Activated CD4-positive, alpha-beta T cell treated with anti-CD3 and anti-CD28 coated beads, Interleukin-2, amount 50 U/mL, for 4 hours (primary cell): ENCODE results near the gene CLIP3.
"Not testable (repeated sequence)": the region's sequence is repeated elsewhere in the genome, so short reads cannot be mapped to it uniquely, and the experiment has no call there.

Experiments
- DNase-seq, 2 experiments: peaks; one replicate each; pipeline ENCODE4 v3.0.0-alpha.2; 2020

The CLIP3 gene

GRCh38 chr19:36006955-36007354 is 25.7 kb downstream of the CLIP3 start:
- no peak for DNase-seq

- no peak for DNase-seq
These were observed 29.4 kb downstream of the CLIP3 start for GRCh38 chr19:36003284-36003683.

DNA sequence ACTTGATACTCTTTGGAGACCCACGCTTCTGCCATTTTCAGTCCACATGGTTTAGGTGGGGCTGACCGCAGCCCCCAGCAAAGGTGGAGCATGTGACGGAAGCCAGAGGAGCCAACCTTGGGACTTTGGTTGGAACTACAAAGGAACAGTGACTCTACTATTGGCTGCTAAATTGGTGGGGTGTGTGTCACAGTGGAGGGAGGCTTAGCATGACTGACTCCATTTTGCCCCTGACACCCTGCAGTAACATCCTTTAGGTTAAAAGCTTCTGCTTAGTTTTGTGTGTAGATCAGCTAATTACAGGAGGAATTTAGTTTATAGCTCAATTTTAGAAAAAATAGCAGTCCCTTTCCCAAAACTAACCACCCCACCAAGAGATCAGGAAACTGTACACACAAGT is 31.1 kb downstream of the CLIP3 start:
- no peak for DNase-seq

- DNase-seq, result no peak
These were observed 35.9 kb downstream of the CLIP3 start for GRCh38 chr19:35996777-35997176.

- DNase-seq, result peak; percentile 89 to 91
These were observed 37.4 kb downstream of the CLIP3 start, which contains the start of gene SDHAF1 for GRCh38 chr19:35995048-35995993. Gene SDHAF1 (plus strand): TSS chr19:35995188. CDS start chr19:35995275, 87 bp downstream.

- DNase-seq, result no peak
These were observed 38.6 kb downstream of the CLIP3 start for GRCh38 chr19:35993923-35994598.

- DNase-seq, result no peak
These were observed 39.5 kb downstream of the CLIP3 start for GRCh38 chr19:35992907-35993765.

- no peak for DNase-seq
These were observed 40.8 kb downstream of the CLIP3 start for GRCh38 chr19:35991731-35992450.

DNA sequence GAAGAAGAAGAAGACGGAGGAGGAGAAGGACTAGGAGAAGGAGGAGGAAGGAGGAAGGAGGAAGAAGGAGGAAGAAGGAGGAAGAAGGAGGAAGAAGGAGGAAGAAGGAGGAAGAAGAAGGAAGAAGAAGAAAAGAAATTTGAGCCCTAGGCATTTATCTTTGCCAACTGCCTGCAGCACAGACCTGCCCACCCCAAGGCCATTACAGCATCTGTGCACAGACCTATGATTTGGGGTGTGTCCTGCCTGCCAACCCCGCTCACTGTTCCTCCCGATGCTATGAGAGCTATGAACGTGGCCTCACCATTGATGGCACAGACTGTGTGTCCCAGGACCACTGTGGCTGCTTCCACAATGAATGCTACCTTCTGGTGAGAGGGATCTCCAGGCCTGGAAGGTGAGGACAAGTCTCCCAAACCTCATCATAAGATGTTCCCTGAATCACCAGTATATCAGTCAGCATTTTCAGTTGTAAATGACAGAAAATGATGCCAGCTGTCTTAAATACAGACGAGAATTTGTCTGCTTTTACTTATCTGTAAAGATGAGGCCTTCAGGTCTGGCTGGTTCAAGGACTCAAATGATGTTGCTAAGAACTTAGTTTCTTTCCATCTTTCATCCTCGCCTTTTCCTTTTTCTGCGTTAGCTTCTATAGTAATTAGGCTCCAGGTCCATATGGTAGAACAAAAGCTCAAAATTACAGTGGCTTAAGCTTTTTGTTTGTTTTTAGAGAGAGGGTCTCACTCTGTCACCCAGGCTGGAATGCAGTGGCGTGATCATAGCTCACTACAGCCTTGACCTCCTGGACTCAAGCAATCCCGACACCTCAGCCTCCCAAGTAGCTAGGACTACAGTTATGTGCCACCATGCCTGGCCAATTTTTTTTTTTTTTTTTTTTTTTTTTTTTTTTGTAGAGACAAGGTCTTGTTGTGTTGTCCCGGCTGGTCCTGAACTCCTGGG is 41.6 kb downstream of the CLIP3 start:
- no peak for DNase-seq

DNA sequence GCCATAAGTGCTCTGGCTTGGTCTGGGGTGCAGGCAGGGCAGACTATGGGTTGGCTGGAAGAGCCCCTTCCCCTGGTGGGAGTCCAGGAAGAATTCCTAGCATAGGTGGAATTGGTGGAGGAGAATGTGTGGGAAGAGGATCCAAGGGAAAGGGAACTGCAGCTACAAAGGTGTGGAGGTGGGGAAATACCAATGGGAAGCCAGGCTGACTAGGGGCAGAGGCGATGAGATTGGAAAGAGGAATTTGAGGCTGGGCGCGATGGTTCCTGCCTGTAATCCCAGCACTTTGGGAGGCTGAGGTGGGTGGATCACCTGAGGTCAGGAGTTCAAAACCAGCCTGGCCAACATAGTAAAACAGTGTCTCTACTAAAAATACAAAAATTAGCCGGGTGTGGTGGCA is 42.5 kb downstream of the CLIP3 start:
- no peak for DNase-seq

DNA sequence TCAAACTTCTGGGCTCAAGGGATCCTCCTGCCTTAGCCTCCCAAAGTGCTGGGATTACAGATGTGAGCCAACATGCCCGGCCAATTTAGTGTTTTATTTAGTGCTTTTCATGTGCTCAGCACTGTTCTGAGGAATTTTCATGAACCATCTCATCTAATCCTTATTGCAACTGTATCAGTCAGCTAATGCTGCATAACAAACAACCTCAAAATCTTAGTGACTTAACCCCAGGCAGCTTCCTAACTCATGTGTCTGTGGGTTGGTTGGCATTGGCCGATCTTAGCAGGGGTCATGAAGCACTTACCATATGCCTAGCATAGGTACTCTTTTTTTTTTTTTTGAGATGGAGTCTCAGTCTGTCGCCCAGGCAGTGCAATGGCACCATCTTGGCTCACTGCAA is 43.8 kb downstream of the CLIP3 start:
- no peak for DNase-seq

DNA sequence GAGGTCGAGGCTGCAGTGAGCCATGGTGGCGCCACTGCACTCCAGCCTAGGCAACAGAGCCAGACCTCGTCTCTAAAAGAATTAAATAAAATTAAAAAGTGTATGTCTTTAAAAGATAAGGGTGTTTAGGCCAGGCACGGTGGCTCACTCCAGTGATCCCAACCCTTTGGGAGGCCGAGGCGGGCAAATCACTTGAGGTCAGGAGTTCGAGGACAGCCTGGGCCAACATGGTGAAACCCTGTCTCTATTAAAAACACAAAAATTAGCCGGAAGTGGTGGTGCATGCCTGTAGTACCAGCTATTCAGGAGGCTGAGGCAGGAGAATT is 45.1 kb downstream of the CLIP3 start:
- no peak for DNase-seq

DNA sequence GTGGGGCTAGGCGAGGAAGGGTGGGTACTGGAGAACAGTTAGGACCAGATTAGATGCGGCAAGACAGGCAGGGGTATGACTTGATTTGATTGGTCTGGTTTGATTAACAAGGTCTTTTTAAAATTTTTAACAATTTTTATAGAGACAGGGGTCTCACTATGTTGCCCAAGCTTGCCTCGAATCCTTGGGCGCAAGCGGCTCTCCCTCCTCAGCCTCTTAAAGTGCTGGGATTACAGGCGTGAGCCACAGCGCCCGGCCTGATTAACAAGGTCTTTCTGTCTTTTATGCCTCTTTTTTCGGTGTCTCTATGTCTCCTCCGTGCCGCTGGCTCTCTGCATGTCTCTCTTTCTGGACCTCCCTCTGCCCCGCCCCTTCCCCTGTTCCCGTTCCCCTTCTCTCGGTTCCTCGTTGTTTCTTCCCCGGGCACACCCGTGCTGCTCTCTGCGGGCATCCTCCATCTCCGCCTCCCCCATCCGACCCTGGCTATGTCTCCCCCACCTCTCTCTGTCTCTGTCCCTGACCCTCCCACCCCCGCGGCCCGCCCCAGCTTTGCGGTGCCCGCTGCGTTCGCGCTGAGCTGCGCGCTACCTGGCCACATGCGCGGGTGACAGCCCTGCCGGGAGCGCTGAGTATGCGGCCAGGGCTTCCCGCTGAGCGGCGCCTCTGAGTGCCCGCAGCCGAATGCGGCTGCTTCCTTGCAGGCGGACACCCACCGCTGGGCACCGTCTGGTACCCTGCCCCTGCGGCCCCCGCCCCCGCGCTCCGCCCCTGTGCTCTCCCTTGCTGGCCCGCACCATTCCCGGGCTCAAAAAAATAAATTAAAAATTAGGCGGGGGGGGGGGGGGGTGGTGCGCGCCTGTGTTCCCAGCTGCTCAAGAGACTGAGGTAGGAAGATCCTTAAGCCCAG is 45.8 kb downstream of the CLIP3 start:
- DNase-seq, result peak in 1 of 2 experiments; percentile 12

DNA sequence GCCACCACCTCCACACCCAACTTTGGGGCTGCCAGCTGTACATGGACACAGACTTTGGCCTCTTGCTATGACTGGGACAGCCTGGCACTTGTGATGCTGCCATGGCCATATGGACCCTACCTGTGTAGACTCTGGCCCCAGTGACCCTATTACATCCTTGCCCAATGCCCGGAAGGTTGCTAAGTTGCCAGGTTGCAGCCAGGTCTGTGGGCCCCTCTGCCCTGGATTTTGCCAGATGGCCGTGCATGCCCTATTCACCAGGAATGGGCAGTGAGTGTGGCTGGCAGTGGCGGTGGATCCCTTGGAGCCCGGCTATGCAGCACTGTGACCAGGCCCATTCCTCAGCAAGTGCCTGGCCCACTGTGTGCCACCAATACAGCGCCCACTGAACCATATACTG is 46.6 kb downstream of the CLIP3 start:
- no peak for DNase-seq

GRCh38 chr19:35983177-35983576 is 49.5 kb downstream of the CLIP3 start:
- no peak for DNase-seq

- DNase-seq, result not testable (repeated sequence)
These were observed 51.7 kb downstream of the CLIP3 start for GRCh38 chr19:35980997-35981396.

DNA sequence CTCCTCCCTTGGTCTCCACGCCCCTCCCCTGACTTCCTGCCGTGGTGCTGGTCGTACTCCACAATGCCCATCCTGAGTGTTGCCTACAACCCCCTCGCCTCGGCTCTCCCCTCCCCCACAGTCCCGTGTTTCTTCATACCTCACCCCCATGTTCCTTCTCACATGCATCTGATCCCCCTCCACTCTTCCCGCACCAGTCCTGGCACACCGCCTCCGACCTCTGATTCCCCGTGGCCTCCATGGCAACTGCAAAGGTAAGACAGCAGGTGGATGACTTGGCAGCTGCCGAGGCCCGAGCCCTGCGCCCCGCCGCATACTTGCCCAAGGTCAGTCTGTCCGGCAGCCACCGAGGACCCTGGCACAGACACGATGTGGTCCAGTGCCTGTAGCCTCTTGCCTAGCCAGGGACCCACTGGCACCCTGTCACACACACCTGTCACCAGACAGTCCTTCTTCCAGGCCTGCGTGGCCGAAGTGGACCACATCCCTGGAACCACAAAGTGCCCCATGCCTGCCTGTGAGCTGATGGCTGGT is 53.8 kb downstream of the CLIP3 start:
- DNase-seq, result no peak

DNA sequence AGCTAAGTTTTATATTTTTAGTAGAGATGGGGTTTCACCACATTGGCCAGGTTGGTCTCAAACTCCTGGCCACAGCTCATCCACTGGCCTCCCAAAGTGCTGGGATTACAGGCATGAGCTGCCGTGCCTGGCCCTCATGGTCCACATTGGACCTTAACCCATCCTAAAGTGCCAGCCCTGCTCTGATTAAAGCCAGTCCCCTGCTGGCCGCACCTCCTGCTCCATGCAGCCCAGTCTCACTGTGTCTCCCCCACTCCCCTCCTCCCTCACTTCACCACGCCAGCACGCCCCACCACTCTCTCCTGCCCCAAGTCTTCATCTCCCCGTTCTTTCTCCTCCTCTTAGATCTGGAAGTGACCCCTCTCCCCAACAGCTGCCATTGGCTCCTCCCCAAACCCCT is 54.4 kb downstream of the CLIP3 start:
- no peak for DNase-seq

GRCh38 chr19:35977446-35978222 is 55.0 kb downstream of the CLIP3 start:
- DNase-seq, result no peak
